K562 (cell line): ENCODE results near the gene OPA3. TPM values are rescaled to one million over a fixed set of nuclear protein-coding genes. Genes with fewer than 3 reads are reported as not detected.

Experiments
- ATF6 ChIP-seq: sonication (generic); formaldehyde crosslinking; IDR thresholded peaks from 2 replicates; pipeline ENCODE4 v1.4.0; 2020; ENCODE audit warnings: mild to moderate bottlenecking, missing genetic modification reagents
- CREM ChIP-seq: IDR thresholded peaks from 2 replicates; pipeline ENCODE4 v1.6.1; 2014; ENCODE audit warnings: antibody characterized with exemption, low read depth
- EGR1 ChIP-seq: fragments of 450-650 bp; conservative IDR thresholded peaks from 2 replicates; pipeline ENCODE4 v1.6.1; 2017; ENCODE audit warnings: mild to moderate bottlenecking
- GTF2F1 ChIP-seq: IDR thresholded peaks from 2 replicates; pipeline ENCODE4 v1.6.1; 2011; ENCODE audit warnings: low read depth, low read length, improper control_type of control experiment
- HCFC1 ChIP-seq: IDR thresholded peaks from 2 replicates; pipeline ENCODE4 v1.6.1; 2012; ENCODE audit warnings: low read depth, low read length, improper control_type of control experiment
- JUND ChIP-seq, 2 experiments: IDR thresholded peaks; 2 replicates in 1 of 2; 3 replicates in 1 of 2; pipeline ENCODE4 v1.6.1; 2011; ENCODE audit warnings: borderline replicate concordance in 2 of 2, low read depth in 2 of 2, low read length in 2 of 2, improper control_type of control experiment in 1 of 2, missing biosample characterization in 1 of 2, missing genetic modification characterization in 1 of 2, missing genetic modification reagents in 1 of 2
- KLF16 ChIP-seq: IDR thresholded peaks from 2 replicates; pipeline ENCODE4 v1.6.1; 2016; ENCODE audit warnings: antibody characterized with exemption
- LEF1 ChIP-seq: fragments of 450-650 bp; IDR thresholded peaks from 2 replicates; pipeline ENCODE4 v1.6.1; 2016; ENCODE audit warnings: mild to moderate bottlenecking
- MYC ChIP-seq, 2 experiments: fragments of 250-450 bp in 1 of 2; sonication (Bioruptor Pico) in 1 of 2; IDR thresholded peaks; 2 replicates each; pipeline versions ENCODE4 v1.5.1 to v1.6.1; 2012 to 2021; ENCODE audit warnings: low read depth in 2 of 2, borderline replicate concordance in 1 of 2, improper control_type of control experiment in 1 of 2, low read length in 1 of 2, mild to moderate bottlenecking in 1 of 2, moderate library complexity in 1 of 2
- PHF21A ChIP-seq: fragments of 450-650 bp; IDR thresholded peaks from 2 replicates; pipeline ENCODE4 v1.6.1; 2017; ENCODE audit warnings: low read depth, borderline replicate concordance
- POLR3A ChIP-seq: IDR thresholded peaks from 2 replicates; pipeline ENCODE4 v1.6.1; 2011; ENCODE audit warnings: borderline replicate concordance, mild to moderate bottlenecking, moderate library complexity; ENCODE audit not compliant: insufficient read length, insufficient read depth; ENCODE audit errors: extremely low read depth
- RFX7 ChIP-seq: fragments of 250-450 bp; sonication (Bioruptor Pico); IDR thresholded peaks from 2 replicates; pipeline ENCODE4 v1.5.1; 2021; ENCODE audit warnings: mild to moderate bottlenecking
- TAF7 ChIP-seq: fragments of 450-650 bp; IDR thresholded peaks from 2 replicates; pipeline ENCODE4 v1.6.1; 2016; ENCODE audit warnings: missing genetic modification characterization, missing compliant biosample characterization
- TAF9B ChIP-seq: fragments of 450-650 bp; IDR thresholded peaks from 2 replicates; pipeline ENCODE4 v1.6.1; 2018; ENCODE audit warnings: mild to moderate bottlenecking; ENCODE audit not compliant: partially characterized antibody
- TCF7 ChIP-seq: sonication (generic); IDR thresholded peaks from 2 replicates; pipeline ENCODE4 v1.6.1; 2016; ENCODE audit warnings: antibody characterized with exemption, borderline replicate concordance
- VEZF1 ChIP-seq: fragments of 200-800 bp; sonication (Bioruptor generic); IDR thresholded peaks from 2 replicates; pipeline ENCODE4 v1.6.1; 2017; ENCODE audit warnings: missing genetic modification characterization, missing compliant biosample characterization
- ZC3H8 ChIP-seq: fragments of 450-650 bp; IDR thresholded peaks from 2 replicates; pipeline ENCODE4 v1.6.1; 2017
- ZNF644 ChIP-seq: fragments of 200-800 bp; sonication (Bioruptor generic); IDR thresholded peaks from 2 replicates; pipeline ENCODE4 v1.6.1; 2016; ENCODE audit warnings: low read depth, missing genetic modification characterization, missing compliant biosample characterization
- polyA plus RNA-seq, 8 experiments: library from polyadenylated mRNA; depleted of rRNA in 4 of 8; stranded (reverse) in 5 of 8; unstranded in 3 of 8; fragments of >200 nt; fragmentation: Nextera tagmentation in 2 of 8; fragmentation: Illumina TruSeq in 1 of 8; extraction: Ambion mirVana in 2 of 8; extraction: Trizol in 1 of 8; gene quantifications; 2 replicates each; pipeline versions ENCODE4 v1.2.1 to v1.2.3, GENCODE V29; 2011 to 2014; ENCODE audit warnings: inconsistent platforms in 1 of 8, missing spikeins in 1 of 8
- total RNA-seq, 7 experiments: library from RNA; depleted of rRNA in 6 of 7; stranded (reverse); fragments of >200 nt in 6 of 7; fragmentation: Illumina TruSeq in 2 of 7; extraction: Trizol in 2 of 7; gene quantifications; 2 replicates each; pipeline versions ENCODE4 v1.2.1 to v1.2.3, GENCODE V29; 2011 to 2021; ENCODE audit warnings: low replicate concordance in 1 of 7
- TF ChIP-seq, protein P1 (sequence below): fragments of 250-450 bp; sonication (Bioruptor Pico); IDR thresholded peaks from 2 replicates; pipeline ENCODE4 v1.9.0; 2021; ENCODE audit warnings: mild to moderate bottlenecking, inconsistent platforms
- TF ChIP-seq, protein P2 (sequence below): fragments of 200-800 bp; sonication (Bioruptor generic); IDR thresholded peaks from 2 replicates; pipeline ENCODE4 v1.6.1; 2017; ENCODE audit warnings: missing genetic modification characterization, missing compliant biosample characterization

The OPA3 gene
- total and polyA plus RNA-seq, 9 of the 15 experiments (the other 6 are each of a cell fraction or from before 2014, with no cell fraction given): 1.4 to 18.8 (median 9.0) TPM

DNA sequence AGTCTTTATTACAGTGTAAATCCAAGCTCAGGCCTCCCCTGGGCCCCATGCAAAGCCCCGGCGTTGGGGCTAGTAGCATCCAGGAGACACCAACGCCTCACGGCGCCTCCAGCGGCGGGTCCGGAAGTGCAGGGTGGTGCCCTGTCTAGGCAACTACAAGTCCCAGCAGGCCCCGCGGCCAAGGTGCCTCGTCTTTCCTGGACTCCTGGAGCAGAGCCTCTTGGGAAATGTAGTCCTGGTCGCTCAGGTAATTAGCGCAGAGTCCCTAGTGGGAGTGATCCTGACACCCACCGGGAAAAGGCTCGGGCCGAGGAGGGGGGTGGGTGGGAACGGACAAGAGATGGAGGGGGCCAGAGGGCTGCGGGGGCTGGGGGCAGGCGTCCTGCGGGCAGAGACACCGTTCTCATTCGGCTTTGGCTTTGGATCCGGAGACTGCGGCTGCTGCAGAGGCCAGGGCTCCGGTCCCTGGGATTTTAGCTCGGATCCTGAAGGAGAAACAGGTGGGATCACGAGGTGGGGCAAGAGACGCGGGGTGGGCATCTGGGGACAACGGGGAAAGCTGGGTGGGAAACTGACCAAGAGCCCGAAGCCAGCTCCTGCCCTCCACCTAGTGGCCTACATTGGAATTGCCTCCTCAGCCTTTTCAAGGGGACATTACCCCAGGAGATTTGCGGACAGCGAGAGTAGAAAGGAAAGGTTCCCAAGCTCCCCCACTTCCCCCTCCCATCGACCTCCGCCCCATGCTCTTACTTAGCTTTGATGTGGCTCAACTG lies 99.1 kb downstream of the OPA3 start (continued):
- TF ChIP-seq, protein P1, sequence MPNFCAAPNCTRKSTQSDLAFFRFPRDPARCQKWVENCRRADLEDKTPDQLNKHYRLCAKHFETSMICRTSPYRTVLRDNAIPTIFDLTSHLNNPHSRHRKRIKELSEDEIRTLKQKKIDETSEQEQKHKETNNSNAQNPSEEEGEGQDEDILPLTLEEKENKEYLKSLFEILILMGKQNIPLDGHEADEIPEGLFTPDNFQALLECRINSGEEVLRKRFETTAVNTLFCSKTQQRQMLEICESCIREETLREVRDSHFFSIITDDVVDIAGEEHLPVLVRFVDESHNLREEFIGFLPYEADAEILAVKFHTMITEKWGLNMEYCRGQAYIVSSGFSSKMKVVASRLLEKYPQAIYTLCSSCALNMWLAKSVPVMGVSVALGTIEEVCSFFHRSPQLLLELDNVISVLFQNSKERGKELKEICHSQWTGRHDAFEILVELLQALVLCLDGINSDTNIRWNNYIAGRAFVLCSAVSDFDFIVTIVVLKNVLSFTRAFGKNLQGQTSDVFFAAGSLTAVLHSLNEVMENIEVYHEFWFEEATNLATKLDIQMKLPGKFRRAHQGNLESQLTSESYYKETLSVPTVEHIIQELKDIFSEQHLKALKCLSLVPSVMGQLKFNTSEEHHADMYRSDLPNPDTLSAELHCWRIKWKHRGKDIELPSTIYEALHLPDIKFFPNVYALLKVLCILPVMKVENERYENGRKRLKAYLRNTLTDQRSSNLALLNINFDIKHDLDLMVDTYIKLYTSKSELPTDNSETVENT (CRISPR knock-in tag): no peak
- TF ChIP-seq LEF1: 0 out of 2 replicates have a peak, but pooled peaks have one; percentile 66
- TF ChIP-seq KLF16: peak; percentile 71; the same call in 1 of the 2 replicates
- TF ChIP-seq TAF9B: no peak
- no peak for TF ChIP-seq ZC3H8
- peak; percentile 39; the same call in 1 of the 2 replicates for TF ChIP-seq EGR1
- TF ChIP-seq TCF7: peak; percentile 82; the same call in 1 of the 2 replicates
- TF ChIP-seq HCFC1: peak; percentile 99
- peak; percentile 84 for TF ChIP-seq CREM
- peak; percentile 92 for TF ChIP-seq ZNF644 (tag)
- TF ChIP-seq PHF21A: peak; percentile 60; the same call in 1 of the 2 replicates
- no peak for TF ChIP-seq MYC (IDR thresholded peaks at IDR 0.05; ENCODE audit: low read depth, low read length)
- TF ChIP-seq MYC (CRISPR knock-in tag; IDR thresholded peaks at IDR 0.05; ENCODE audit: borderline replicate concordance, low read depth): no peak
- no peak for TF ChIP-seq ATF6 (CRISPR knock-in tag)
- TF ChIP-seq TAF7: no peak
- TF ChIP-seq, protein P2, sequence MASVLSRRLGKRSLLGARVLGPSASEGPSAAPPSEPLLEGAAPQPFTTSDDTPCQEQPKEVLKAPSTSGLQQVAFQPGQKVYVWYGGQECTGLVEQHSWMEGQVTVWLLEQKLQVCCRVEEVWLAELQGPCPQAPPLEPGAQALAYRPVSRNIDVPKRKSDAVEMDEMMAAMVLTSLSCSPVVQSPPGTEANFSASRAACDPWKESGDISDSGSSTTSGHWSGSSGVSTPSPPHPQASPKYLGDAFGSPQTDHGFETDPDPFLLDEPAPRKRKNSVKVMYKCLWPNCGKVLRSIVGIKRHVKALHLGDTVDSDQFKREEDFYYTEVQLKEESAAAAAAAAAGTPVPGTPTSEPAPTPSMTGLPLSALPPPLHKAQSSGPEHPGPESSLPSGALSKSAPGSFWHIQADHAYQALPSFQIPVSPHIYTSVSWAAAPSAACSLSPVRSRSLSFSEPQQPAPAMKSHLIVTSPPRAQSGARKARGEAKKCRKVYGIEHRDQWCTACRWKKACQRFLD (CRISPR knock-in tag): 0 out of 2 replicates have a peak, but pooled peaks have one; percentile 84
- no peak for TF ChIP-seq POLR3A
- TF ChIP-seq JUND (IDR thresholded peaks at IDR 0.05; ENCODE audit: borderline replicate concordance, low read depth, low read length): 0 out of 2 replicates have a peak, but pooled peaks have one; percentile 24
- peak; percentile 29; the same call in 1 of the 3 replicates for TF ChIP-seq JUND (tag; IDR thresholded peaks at IDR 0.05; ENCODE audit: borderline replicate concordance, low read depth, low read length)
- TF ChIP-seq GTF2F1: peak; percentile 21; the same call in 1 of the 2 replicates
- TF ChIP-seq VEZF1: peak; percentile 59
- no peak for TF ChIP-seq RFX7 (CRISPR knock-in tag)
